ENCODE measurements around the gene NUMB.
"Not testable (repeated sequence)": the region's sequence is repeated elsewhere in the genome, so short reads cannot be mapped to it uniquely, and the experiment has no call there.

Gene NUMB

DNA sequence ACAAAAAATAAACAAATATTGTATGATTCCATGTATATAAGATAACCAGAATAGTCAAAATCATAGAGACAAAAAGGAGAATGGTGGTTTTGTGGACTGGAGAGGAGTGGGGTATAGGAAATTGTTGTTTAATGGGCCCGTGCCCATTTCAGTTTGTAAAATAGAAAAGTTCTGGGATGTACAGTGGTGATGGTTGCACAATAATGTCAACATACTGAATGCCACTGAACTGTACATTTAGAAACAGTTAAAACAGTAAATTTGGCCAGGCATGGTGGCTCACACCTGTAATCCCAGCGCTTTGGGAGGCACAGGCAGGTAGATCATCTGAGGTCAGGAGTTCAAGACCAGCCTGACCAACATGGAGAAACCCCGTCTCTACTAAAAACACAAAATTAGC is 40.1 kb downstream of the NUMB start:
- no peak for DNase-seq

DNA sequence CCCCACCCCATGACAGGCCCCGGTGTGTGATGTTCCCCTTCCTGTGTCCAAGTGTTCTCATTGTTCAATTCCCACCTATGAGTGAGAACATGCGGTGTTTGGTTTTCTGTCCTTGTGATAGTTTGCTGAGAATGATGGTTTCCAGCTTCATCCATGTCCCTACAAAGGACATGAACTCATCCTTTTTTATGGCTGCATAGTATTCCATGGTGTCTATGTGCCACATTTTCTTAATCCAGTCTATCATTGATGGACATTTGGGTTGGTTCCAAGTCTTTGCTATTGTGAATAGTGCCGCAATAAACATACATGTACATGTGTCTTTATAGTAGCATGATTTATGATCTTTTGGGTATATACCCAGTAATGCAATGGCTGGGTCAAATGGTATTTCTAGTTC is 52.1 kb downstream of the NUMB start:
- DNase-seq: not testable (repeated sequence)

DNA sequence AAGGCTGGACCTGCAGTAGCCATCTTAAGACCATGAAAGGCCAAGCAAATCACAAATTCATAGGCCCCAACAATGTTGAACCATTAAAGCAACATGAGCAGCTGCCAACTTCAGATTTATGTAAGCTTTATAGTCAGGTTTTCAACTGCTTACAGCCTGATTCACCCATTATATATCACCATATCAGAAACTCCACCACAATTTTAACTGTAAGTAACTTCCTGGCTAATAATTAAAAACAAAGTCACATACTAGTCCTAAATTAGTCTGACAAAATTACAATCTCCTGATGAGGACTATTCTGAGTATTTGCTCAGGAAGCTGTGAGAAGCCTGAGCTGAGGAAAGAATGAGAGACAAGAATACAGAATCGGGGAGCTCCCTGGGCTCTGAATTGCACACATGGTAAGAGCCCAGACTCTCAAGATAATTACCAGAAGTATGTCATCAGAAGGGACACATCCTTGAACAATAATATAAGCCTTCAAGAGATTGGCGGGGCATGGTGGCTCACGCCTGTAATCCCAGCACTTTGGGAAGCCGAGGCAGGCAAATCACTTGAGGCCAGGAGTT is 55.1 kb downstream of the NUMB start:
- no peak for DNase-seq

DNA sequence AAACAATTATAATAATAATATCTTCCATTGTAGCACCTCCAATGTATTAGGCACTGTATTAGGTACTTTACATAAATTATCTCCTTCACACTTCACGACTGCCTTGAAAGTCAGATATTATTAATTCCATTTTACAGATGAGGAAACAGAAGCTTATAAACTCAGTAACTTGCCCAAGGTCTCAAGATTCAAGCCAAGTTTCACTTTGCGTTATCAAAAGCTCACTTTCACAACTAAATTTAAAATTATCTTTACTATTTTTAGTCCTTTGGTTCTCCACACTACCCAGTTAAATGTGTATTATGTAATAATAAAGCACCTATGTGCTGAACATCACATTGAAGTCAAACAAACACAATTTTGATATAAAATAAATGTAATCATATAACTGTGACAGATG is 55.8 kb downstream of the NUMB start:
- no peak for DNase-seq

GRCh38 chr14:73397810-73398209 is 60.5 kb downstream of the NUMB start:
- no peak for DNase-seq

GRCh38 chr14:73394317-73394716 is 64.0 kb downstream of the NUMB start:
- no peak for DNase-seq

- DNase-seq: no peak
These were observed 65.0 kb downstream of the NUMB start for GRCh38 chr14:73393375-73393774.

GRCh38 chr14:73392329-73393257 is 65.8 kb downstream of the NUMB start:
- DNase-seq: no peak

DNA sequence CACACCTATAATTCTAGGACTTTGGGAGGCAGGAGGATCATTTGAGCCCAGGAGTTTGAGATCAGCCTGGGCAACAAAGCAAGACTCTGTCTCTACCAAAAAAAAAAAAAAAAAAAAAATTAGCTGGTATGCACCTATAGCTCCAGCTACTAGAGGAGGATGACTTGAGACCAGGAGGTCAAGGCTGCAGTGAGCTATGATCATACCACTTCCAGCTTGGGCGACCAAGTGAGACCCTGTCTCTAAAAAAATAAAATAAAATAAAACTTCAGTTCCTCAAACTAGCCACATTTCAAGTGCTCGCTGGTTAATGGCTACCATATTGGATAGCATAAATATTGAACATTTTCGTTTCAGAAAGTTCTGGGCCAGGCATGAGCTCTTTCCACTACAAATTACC is 70.5 kb downstream of the NUMB start:
- not testable (repeated sequence) for DNase-seq

DNA sequence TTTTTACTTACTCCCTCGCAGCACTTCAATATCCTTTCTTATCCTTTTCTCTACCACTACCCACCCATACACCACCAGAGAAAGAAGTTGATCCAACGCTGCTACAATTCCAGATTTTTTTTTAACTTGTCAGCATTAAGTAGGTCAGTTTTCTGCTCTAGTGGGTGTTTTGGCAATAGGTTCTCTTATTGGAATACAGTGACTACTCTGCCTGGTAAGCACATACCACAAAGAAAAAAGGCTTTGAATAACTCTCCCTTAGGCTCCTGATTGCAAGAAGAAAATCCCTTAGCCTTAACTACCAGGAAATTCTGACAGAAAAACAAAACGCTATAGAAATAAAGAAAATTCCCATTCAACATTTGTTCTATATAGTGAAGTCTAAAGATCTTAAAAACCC is 72.0 kb downstream of the NUMB start:
- no peak for DNase-seq

- DNase-seq: not testable (repeated sequence)
These were observed 73.3 kb downstream of the NUMB start for GRCh38 chr14:73385021-73385420.

- no peak for DNase-seq
These were observed 75.0 kb downstream of the NUMB start for GRCh38 chr14:73383356-73383755.

DNA sequence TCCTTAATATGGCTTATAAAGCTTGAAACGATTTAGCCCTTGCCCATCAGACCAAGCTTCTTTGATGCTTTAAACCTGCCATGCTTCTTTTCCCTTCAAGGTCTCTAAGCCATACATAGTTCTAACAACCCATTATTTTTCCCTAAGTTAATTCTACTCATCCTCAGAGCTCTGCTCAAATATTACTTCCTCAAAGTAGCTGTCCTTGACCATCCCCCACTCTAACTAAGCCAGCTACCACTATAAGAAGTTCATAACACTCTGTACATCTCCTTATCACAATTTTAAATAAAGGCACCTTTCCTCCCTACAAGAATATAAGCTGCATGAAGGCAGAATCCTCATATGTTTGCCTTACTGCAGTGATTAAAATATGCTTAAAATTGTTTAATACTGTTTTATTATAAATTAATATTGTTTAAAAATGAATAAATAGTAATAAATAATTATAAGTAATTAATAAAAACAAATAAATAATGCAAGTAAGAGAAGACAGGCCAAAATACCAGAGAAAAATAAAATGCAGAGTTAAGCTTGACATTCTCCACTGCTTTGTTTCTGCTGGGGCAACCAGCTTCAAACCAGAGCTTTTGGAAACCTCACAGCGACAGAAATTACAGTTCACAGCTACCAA is 76.8 kb downstream of the NUMB start:
- DNase-seq: no peak

DNA sequence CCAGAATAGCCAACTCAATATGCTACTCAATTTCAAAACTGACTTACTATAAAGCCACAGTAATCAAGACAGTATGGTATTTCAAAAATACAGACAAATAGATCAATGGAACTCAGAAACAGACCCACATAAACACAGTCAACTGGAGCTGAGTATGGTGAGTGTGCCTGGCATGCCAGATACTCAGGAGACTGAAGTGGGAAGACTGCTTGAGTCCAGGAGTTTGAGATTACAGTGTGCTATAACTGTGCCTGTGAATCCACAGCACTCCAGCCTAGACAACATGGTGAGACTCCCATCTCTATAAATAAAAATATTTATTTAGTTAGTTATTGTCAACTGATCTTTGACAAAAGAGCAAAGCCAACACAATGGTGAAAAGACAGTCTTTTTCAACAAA is 81.8 kb downstream of the NUMB start:
- DNase-seq: no peak

DNA sequence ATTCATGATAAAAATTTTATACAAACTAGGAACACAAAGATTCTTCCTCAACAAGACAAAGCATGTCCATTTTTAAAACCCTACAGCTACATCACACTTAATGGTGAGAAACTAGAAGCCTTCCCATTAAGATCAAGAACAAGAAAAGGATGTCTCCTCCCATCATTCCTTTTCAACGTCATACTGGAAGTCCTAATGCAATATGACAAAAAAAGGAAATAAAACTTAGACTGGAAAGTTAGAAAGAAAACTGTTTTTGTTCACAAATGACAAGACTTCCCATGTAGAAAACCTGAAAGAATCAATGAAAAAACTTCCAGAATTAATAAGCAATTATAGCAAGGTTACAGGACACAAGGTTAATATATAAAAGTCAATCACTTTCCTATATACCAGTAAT is 82.5 kb downstream of the NUMB start:
- no peak for DNase-seq

GRCh38 chr14:73374218-73374617 is 84.1 kb downstream of the NUMB start:
- no peak for DNase-seq

DNA sequence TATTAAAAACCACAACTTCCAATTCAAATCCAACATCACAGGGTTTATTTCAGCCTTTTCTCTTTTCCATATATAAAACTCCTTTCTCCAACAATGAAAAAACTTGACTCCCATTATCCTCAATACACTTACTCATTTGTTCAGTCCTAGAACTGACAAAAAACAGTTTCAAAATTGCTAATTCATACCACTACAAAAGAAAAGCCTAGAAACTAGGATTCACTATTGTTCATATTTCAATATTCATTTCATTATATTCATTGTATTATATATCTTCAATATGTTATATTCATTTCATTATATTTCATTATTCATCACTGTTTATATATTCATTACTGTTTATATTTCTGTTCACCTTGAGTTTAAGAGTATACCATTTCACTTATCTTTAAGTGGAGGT is 85.8 kb downstream of the NUMB start:
- DNase-seq: no peak

GRCh38 chr14:73370561-73370960 is 87.8 kb downstream of the NUMB start:
- DNase-seq: no peak

GRCh38 chr14:73369428-73369827 is 88.9 kb downstream of the NUMB start:
- no peak for DNase-seq

DNA sequence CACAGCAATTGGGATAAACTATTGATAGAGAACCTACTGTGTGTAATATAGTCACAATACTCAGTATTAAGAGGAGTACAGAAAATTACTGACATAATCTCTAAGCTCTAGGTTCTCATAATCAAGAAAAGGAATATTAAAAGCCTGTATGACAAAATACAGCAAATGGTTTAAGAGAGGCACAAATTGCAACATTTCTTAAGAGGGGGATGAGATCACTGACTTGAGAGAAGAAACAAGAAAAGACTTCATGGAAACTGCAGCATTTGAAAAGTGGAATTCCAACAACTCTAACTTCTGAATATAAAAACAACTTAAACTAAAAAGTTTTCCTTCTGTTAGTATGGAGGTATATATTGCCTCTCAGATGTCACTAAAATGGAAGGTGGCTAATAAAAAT is 89.7 kb downstream of the NUMB start:
- no peak for DNase-seq

DNA sequence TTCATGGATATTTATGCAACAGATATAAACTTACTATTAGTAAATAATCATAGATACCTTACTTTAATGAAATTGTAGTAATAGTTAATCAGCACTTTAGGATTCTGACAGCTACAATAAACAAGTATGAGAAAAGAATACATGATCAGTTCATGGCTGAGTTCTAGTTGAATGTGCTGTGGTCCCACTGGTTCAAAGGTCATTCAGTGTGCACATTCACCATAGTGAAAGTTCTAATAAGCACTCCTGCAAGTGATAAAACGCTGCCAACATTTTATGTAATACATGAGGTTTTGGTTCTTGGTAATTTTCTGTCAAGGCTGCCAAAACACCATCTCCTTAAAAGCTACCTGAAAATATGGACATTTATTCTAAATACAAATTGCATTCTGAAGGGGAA is 92.6 kb downstream of the NUMB start:
- DNase-seq: no peak

DNA sequence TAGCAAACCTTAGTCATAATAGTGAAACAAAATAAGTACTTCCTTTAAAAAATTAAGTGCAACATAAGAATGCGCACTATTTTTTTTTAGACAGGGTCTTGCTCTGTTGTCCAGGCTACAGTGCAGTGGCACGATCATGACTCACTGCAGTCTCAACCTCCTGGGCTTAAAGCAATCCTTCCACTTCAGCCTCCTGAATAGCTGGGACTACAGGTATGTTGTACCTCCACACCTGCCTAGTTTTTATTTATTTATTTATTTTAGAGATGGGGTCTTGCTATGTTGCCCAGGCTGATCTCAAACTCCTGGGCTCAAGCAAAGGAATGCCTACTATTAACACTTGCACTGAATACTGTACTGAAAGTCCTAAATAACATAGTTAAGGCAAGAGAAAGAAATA is 93.8 kb downstream of the NUMB start:
- no peak for DNase-seq

DNA sequence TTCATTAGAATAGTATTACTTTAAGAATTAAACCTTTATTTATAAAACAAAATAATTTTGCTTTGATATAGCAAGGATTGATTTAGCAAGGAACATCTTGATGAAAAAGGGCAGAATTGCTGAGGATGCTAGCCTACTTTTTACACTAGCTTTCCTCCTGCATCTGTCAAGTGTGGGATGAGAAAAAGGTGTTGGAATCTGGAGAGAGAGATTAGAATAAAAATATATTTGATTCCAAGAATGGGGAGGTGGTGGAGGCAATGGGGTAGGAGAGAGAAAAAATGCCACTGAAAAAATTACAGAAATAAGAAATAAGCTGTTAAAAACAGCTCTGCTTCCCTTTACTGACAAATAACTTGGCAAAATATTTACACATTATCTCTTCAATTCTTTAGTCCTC is 98.9 kb downstream of the NUMB start:
- DNase-seq: no peak

DNA sequence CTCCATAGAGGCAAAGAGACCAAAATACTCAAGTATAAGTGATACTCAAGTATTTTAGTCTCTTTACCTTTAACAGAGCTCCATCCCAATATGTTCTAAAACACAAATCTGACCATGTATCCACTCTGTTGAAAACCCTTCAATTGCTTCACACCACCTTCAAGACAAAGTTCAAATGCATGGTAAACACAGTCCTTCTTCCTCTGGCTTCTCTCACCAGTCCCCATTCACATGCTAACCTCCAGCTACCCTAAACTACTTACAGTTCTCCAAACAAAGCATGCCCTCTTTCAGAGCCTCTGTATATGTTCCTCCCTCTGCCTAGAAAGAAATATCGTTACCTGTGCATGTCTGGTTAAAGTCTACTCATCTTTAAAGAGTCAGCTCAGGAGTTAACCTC is 100.2 kb downstream of the NUMB start:
- no peak for DNase-seq
